Mesodermal cell (in vitro differentiated cells): ENCODE results near the gene ZNF253. TPM values are rescaled to one million over a fixed set of nuclear protein-coding genes. Genes with fewer than 3 reads are reported as not detected.
"Not testable (repeated sequence)": the region's sequence is repeated elsewhere in the genome, so short reads cannot be mapped to it uniquely, and the experiment has no call there.

Source experiments
- H3K27ac ChIP-seq: 2 replicates; pipeline ENCODE4 v1.7.0; 2013; ENCODE audit warnings: mild to moderate bottlenecking, low read depth, low read length, moderate library complexity; ENCODE audit not compliant: severe bottlenecking
- H3K36me3 ChIP-seq: 2 replicates; pipeline ENCODE4 v1.7.1; 2013; ENCODE audit warnings: mild to moderate bottlenecking, low read length, moderate library complexity; ENCODE audit not compliant: control insufficient read depth, insufficient read depth
- H3K4me1 ChIP-seq: one replicate; pipeline ENCODE4 v1.7.1; 2013; ENCODE audit warnings: mild to moderate bottlenecking, low read length; ENCODE audit not compliant: insufficient read depth, control insufficient read depth, poor library complexity, severe bottlenecking
- H3K4me3 ChIP-seq: 2 replicates; pipeline ENCODE4 v1.7.0; 2013; ENCODE audit warnings: low read length, control low read depth, mild to moderate bottlenecking; ENCODE audit not compliant: insufficient read depth, poor library complexity, severe bottlenecking; ENCODE audit errors: extremely low read depth
- H3K9me3 ChIP-seq: 2 replicates; pipeline ENCODE4 v1.7.1; 2013; ENCODE audit warnings: mild to moderate bottlenecking, low read length, moderate library complexity; ENCODE audit not compliant: control insufficient read depth
- WGBS, 2 experiments: methylation state at CpG; one replicate each; pipeline ENCODE4 v1.1.5; 2013; ENCODE audit warnings: missing lambda C conversion rate in 2 of 2; ENCODE audit not compliant: insufficient coverage in 2 of 2; 5-methylcytosine and 5-hydroxymethylcytosine counted together
- polyA plus RNA-seq, 2 experiments: library from polyadenylated mRNA; stranded (reverse); fragments of 50-300 nt; gene quantifications; one replicate each; pipeline ENCODE4 v1.2.3, GENCODE V29; 2013

ZNF253 gene
- 8.0 TPM for polyA plus RNA-seq (2013, experiment 1 of 2)
- 10.5 TPM for polyA plus RNA-seq (2013, experiment 2 of 2)

DNA sequence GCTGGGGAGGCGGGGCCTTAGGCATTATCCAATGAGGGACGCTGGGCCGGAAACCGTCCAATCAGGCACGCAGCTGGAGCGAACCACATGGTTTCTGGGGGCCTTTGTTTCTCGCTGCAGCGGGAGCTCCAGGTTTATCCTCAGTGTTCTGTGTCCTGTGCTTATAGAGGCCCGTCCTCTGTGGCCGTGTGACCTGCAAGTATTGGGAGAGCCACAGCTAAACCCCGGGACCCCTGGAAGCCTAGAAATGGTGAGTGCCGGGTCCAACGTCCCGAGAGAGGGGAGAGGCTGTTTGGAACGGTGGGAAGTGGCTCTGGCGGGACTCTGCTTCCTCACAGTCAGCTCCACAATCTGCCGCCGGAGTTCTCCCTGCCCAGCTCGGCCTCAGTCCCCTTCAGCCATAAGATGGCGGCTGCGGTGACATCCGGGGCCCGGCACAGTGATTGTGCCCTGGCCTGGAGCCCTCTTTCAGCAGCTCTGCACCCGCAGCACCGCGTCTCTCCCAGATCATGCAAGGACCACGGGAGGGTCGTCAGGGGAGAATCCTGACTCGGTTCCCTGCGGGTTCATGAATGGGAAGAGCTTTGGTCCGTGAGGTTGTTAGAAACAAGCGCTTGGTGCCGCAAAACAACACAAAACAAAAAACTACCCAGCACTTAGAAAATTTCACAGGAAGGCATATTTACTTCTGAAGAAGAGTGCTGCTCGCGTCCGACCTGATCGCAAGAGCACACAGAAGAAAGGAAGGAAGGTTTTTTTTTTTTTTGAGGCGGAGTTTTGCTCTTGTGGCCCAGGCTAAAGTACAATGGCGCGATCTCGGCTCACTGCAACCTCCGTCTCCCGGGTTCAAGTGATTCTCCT lies at the start of gene ZNF253:
TSS of gene ZNF253 (plus strand) at position 133 of the 861 bp plus-strand sequence. CDS start at position 248, 115 bp downstream.
- H3K27ac ChIP-seq = peak within 1 kb of the TSS; percentile 99
- peak within 1 kb of the TSS; percentile 75 for H3K4me3 ChIP-seq
- peaks cover 29% of the 10 kb centered on the region for H3K9me3 ChIP-seq
- peaks cover 31% of the 10 kb centered on the region for H3K36me3 ChIP-seq
- 7 to 16% methylated on average over 28 to 32 of the region's 43 CpGs for WGBS, 2 experiments
- H3K4me1 ChIP-seq = no peaks in the 10 kb centered on the region

DNA sequence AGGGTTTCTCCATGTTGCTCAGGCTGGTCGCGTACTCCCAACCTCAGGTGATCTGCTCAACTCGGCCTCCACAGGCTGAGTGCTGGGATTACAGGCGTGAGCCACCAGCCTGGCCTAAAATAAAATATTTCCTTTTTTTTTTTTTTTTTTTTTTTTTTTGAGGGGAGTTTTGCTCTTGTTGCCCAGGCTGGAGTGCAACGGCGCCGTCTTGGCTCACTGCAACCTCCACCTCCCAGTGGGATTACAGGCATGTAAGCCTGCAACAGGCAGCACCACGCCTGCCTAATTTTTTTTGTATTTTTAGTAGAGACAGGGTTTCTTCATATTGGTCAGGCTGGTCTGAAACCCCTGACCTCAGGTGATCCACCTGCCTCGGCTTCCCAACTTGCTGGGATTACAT lies 49.0 kb upstream of the ZNF253 start:
- Histone ChIP-seq H3K9me3 (peaks cover 21% of the 10 kb centered on the region), H3K27ac (no peak overlapping the region), H3K4me3 (no peak overlapping the region), H3K4me1 (no peaks in the 10 kb centered on the region), H3K36me3 (peaks cover 11% of the 10 kb centered on the region)
- WGBS, 2 experiments = 70 to 90% methylated on average over 2 to 5 of the region's 9 CpGs

DNA sequence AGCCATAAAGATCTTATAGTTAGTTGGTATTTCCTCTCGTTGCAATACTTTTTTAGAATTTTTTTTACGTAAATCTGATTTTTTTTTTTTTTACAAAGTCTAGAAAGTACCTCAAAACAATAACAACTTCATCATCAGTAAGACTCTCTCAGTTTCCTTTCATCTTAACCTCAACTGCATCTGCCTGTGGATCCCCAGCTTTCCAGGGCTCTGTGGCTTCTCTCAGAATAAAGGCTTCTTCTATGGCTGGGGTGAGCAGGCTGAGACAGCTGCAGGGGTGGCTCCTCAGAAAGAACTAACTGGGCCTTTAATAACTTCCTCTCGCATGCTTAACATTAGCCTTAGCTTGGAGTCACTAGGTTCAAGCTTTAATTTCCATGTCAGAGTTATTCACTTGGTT lies 48.3 kb upstream of the ZNF253 start:
- H3K9me3 ChIP-seq = peaks cover 21% of the 10 kb centered on the region
- H3K4me3 ChIP-seq = no peak overlapping the region
- H3K27ac ChIP-seq = no peak overlapping the region
- H3K4me1 ChIP-seq = no peaks in the 10 kb centered on the region
- peaks cover 11% of the 10 kb centered on the region for H3K36me3 ChIP-seq
- WGBS, 2 experiments = 92 to 100% methylated on average over 1 to 2 of the region's 3 CpGs

DNA sequence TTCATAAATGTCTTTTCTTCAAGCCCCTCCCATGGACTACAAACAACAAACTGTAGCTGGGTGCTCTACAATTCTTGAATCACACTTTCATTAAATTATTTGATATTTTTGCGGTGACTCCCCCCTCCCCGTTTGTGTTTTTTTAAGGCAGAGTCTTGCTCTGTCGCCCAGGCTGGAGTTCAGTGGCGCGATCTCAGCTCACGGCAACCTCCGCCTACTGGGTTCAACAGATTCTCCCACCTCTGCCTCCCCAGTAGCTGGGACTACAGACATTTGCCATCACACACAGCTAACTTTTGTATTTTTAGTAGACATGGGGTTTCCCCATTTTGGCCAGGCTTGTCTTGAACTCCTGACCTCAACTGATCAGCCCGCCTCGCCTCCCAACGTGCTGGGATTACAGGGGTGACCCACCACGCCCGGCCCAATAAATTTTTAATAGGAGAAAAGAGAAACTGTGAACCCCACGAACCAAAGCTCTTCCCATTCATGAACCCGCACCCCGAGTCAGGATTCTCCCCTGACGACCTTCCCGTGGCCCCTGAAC lies 44.8 kb upstream of the ZNF253 start:
- peaks cover 42% of the 10 kb centered on the region for H3K9me3 ChIP-seq
- 66 to 89% methylated on average over 6 to 12 of the region's 17 CpGs for WGBS, 2 experiments
- peaks cover 11% of the 10 kb centered on the region for H3K36me3 ChIP-seq
- peak overlapping the region; percentile 43 for H3K4me3 ChIP-seq
- H3K27ac ChIP-seq = peak overlapping the region; percentile 89
- H3K4me1 ChIP-seq = no peaks in the 10 kb centered on the region

DNA sequence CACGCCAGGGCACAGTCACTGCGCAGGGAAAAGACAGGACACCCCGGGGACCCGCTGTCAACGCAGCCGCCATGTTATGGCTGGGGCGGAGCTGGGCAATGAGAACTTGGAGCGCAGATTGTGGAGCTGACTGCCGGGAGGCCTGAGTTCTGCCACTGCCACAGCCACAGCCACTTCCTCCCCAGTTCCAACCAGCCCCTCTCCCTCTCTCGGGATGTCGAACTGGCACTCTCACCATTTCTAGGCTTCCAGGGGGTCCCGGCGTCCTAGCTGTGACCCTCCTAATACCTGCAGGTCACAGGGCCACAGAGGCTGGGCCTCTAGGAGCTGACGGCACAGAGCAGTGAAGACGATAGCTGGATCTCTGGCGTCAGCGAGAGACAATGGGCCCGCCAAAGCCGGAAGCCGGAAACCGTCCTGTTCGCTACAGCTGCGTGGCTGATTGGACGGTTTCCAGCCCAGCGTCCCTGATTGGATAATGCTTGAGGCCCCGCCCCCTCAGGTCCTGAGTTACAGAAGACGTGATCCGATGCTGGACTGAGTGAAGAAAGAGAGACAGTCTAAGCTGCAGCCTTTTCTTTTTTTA lies 44.2 kb upstream of the ZNF253 start, which contains the start of gene ZNF506:
TSS of gene ZNF506 (minus strand) at position 385 of the 586 bp plus-strand sequence. CDS start at position 238, 147 bp downstream.
- Histone ChIP-seq H3K27ac (peak within 1 kb of the TSS; percentile 89), H3K36me3 (peaks cover 11% of the 10 kb centered on the region), H3K9me3 (peaks cover 42% of the 10 kb centered on the region), H3K4me3 (peak within 1 kb of the TSS; percentile 43), H3K4me1 (no peaks in the 10 kb centered on the region)
- WGBS, 2 experiments = 53 to 56% methylated on average over 26 to 27 of the region's 28 CpGs

DNA sequence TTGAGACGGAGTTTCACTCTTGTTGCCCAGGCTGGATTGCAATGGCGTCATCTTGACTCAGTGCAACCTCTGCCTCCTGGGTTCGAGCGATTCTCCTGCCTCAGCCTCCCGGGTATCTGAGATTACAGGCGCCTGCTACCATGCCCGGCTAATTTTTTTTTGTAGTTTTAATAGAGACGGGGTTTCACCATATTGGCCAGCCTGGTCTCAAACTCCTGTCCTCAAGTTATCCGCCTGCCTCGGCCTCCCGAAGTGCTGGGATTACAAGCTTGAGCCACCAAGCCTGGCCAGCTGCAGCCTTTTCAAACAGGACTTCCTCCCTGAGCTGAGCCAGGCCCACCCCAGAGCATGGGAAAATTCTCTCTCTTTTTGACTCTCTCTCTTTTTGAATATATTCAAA lies 43.7 kb upstream of the ZNF253 start:
- peak overlapping the region; percentile 43 for H3K4me3 ChIP-seq
- WGBS, 2 experiments = 74 to 89% methylated on average over 11 of the region's 11 CpGs
- peaks cover 11% of the 10 kb centered on the region for H3K36me3 ChIP-seq
- not testable (repeated sequence) for H3K4me1 ChIP-seq, H3K27ac ChIP-seq
- H3K9me3 ChIP-seq = peaks cover 43% of the 10 kb centered on the region

DNA sequence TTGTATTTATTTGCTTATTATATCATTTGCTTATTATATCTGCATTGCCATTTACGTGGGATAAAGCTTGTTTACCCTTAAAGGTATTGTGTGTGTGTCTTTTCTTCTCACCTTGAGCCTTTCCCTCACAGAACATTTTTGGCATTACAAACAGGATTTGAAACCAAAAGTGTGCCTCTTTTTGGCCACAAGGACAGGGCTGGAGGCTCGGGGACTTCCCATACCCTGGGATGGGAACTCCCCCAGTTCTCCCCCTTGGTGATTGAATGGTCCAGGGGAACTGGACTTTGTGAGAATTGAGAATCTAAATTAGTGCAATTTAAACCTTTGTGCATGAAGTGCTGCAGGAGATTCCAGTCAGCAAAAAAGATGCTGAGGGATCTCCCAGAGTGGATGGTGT lies 41.8 kb upstream of the ZNF253 start:
- Histone ChIP-seq H3K9me3 (peaks cover 43% of the 10 kb centered on the region), H3K4me1 (no peaks in the 10 kb centered on the region), H3K36me3 (peaks cover 6% of the 10 kb centered on the region), H3K4me3 (no peak overlapping the region), H3K27ac (no peak overlapping the region)
- WGBS, 2 experiments = 88% methylated on average over 1 of the region's 2 CpGs; no CpG with 5 or more reads in 1 of the 2 experiments

DNA sequence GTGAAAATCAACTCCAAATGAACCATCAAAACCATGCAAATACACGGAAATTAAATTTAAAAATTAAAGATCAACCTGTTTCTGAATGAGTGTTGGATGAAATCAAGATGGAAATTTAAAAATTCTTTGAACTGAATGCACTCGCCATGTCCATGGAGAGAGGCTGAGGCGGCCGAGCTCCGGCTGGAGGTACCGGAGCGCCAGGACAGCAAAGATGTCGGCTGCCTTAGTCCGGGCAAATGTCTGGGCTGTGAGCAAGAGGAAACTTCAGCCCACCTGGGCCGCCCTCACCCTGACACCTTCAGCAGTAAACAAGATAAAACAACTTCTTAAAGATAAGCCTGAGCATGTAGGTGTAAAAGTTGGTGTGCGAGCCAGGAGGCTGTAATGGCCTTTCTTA lies 38.8 kb upstream of the ZNF253 start:
- peaks cover 50% of the 10 kb centered on the region for H3K9me3 ChIP-seq
- H3K4me3 ChIP-seq = no peak overlapping the region
- 89 to 100% methylated on average over 2 to 8 of the region's 11 CpGs for WGBS, 2 experiments
- H3K36me3 ChIP-seq = no peaks in the 10 kb centered on the region
- H3K27ac ChIP-seq = no peak overlapping the region
- H3K4me1 ChIP-seq = no peaks in the 10 kb centered on the region

DNA sequence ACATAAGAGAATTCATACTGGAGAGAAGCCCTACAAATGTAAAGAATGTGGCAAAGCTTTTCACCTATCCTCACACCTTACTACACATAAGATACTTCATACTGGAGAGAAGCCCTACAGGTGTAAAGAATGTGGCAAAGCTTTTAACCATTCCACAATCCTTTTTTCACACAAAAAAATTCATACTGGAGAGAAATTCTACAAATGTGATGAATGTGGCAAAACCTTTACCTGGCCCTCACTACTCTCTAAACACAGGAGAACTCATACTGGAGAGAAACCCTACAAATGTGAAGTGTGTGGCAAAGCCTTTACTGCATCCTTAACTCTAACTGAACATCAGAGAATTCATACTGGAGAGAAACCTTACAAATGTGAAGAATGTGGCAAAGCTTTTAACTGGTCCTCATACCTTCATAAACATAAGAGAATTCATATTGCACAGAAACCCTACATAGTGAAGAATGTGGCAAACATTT lies 30.1 kb upstream of the ZNF253 start:
- no peaks in the 10 kb centered on the region for H3K4me1 ChIP-seq
- H3K27ac ChIP-seq = no peak overlapping the region
- H3K36me3 ChIP-seq = no peaks in the 10 kb centered on the region
- no peak overlapping the region for H3K4me3 ChIP-seq
- H3K9me3 ChIP-seq = peaks cover 55% of the 10 kb centered on the region

DNA sequence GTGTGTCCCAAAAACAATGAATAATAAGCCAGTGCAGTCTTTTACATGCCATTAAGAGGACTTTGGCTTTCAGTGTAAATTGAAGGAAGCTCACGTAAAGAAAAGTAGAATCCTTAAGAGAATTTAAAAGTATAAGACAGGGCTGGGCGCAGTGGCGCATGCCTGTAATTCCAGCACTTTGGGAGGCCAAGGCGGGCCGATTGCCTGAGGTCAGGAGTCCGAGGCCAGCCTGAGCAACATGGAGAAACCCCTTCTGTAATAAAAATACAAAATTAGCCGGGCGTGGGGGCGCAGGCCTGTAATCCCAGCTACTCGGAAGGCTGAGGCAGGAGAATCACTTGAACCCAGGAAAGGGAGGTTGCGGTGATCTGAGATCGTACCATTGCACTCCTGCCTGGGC lies 17.9 kb upstream of the ZNF253 start:
- peaks cover 42% of the 10 kb centered on the region for H3K9me3 ChIP-seq
- 84 to 95% methylated on average over 10 to 11 of the region's 12 CpGs for WGBS, 2 experiments
- H3K4me3 ChIP-seq = no peak overlapping the region

More for the DNA sequence above, 17.9 kb upstream of the ZNF253 start:
- H3K27ac ChIP-seq = no peak overlapping the region
- H3K36me3 ChIP-seq = no peaks in the 10 kb centered on the region
- H3K4me1 ChIP-seq = no peaks in the 10 kb centered on the region
